Measurements from ENCODE around the gene STAT3.
"Not testable (repeated sequence)": the region's sequence is repeated elsewhere in the genome, so short reads cannot be mapped to it uniquely, and the experiment has no call there.

Gene STAT3

DNA sequence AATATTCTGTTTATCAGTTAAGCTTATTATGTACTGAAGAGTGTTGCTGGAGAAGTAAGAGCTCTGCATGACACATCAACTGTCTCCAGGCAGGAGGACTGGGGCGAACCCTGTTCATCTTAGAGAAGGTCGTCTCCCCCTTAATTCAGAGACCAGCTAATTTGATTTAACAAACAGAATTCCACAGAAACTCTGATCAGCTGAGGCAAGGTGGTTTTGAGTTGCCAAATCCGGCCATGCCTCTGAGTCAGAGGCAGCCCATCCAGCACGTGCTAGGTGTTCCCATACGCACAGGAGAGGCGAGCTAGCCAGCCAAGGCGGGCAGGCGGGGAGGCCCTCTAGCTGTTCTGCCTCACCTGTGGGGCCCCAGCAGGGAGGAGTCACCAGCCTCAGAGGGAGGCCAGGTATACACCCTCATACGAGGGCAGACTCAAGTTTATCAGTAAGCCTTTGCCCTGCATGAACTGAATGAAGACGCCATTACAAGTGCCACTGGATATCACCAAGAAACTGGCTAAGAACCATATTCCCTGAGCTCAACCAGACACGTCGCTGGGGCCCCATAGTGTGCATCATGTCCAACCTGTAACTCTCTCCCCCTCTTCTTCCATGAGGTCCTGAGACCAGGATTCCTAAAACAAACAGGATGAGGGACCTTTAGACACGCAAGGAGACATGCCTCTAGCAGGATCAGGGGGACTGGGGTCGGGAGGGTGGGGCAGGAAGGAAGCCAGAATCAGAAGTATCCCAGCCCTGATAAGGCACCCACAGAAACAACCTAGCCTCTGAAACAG, 74.3 kb downstream of the STAT3 start:
- DNase-seq = no peak

DNA sequence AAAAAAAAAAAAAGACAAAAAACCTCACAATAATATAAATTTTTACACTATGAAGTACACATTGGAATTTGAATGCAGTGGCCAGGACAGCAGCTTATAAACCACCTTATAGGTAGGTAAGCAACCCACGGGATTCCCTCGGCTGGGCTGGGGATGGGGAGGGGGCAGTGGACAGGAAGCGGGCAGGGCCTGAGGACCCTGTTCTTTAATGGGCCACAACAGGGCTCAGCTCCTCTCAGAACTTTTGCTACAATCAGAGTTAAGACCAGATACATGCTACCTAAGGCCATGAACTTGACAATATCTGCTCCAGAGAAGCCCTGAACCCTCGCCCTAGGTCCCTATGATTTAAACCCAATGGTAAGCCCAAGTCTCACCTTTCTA, 74.9 kb downstream of the STAT3 start:
- no peak for DNase-seq

DNA sequence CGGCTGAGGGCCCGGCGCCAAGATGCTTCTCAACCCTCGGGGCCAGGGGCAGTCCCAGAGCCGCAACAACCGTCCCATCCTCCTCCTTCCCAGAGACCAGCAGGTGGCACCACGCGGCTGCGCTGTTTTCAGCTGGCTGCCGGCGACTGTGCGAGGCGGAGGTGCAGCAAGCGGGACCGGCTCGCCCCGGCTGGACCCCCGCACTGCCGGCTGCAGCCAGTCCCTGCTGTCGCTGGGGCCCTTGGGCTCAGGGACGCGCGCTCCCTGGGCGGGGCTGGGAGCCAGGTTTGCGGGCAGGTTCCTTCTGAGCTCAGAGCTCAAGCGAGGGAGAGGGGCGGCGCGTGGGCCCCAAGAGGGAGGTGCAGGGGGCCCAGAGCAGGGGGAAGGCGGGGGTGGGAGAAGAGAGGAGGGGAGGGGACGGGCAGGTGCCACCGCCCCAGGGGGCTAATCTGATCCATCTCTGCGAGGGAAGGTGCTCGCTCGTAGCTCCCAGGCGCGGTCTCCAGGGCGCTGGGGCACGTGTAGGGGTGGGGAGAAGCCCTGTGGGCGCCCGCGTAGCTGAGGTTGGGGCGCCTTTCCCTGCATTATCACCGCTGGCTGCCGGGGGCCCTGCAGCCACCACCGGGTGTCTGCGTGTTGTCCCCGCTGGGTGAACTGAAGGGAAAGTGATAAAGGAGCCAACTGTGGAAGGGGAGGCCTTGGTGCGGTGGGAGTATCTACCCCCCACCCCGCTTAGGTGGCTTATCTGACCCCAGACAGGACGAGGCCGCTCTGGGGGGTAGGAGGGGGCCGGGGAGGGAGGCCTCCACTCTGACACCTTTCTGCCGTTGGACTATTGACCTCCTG, 75.7 kb downstream of the STAT3 start:
- peak; percentile 67 for DNase-seq

DNA sequence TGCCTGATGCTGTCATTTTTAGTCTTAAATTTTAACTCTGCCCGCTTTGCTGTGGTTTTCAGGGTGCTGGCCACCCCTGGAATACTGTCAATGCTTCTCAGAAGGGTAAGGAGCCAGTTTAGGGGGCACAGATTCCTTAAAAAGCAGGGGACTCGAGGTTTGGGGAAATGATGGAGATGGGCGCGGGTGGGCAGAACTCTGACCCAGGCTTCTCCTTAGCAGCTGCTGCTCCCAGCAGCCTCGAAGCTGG, 76.3 kb downstream of the STAT3 start:
- DNase-seq = no peak

DNA sequence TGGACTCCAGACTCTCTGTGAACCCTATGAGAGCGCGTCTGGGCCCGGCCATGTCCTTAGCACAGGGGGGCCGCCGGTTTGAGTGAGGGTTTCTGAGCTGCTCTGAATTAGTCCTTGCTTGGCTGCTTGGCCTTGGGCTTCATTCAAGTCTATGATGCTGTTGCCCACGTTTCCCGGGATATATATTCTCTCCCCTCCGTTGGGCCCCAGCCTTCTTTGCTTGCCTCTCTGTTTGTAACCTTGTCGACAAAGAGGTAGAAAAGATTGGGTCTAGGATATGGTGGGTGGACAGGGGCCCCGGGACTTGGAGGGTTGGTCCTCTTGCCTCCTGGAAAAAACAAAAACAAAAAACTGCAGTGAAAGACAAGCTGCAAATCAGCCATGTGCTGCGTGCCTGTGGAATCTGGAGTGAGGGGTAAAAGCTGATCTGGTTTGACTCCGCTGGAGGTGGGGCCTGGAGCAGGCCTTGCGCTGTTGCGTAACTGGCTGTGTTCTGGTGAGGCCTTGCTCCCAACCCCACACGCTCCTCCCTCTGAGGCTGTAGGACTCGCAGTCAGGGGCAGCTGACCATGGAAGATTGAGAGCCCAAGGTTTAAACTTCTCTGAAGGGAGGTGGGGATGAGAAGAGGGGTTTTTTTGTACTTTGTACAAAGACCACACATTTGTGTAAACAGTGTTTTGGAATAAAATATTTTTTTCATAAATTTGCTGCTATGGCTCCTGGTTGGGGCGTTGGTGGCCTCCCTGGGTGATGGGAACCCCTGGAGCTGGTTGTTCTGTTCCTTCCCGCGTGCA, 76.8 kb downstream of the STAT3 start:
- no peak for DNase-seq

DNA sequence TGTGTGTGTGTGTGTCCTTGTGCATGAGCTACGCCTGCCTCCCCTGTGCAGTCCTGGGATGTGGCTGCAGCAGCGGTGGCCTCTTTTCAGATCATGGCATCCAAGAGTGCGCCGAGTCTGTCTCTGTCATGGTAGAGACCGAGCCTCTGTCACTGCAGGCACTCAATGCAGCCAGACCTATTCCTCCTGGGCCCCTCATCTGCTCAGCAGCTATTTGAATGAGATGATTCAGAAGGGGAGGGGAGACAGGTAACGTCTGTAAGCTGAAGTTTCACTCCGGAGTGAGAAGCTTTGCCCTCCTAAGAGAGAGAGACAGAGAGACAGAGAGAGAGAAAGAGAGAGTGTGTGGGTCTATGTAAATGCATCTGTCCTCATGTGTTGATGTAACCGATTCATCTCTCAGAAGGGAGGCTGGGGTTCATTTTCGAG, 77.4 kb downstream of the STAT3 start:
- DNase-seq = no peak

DNA sequence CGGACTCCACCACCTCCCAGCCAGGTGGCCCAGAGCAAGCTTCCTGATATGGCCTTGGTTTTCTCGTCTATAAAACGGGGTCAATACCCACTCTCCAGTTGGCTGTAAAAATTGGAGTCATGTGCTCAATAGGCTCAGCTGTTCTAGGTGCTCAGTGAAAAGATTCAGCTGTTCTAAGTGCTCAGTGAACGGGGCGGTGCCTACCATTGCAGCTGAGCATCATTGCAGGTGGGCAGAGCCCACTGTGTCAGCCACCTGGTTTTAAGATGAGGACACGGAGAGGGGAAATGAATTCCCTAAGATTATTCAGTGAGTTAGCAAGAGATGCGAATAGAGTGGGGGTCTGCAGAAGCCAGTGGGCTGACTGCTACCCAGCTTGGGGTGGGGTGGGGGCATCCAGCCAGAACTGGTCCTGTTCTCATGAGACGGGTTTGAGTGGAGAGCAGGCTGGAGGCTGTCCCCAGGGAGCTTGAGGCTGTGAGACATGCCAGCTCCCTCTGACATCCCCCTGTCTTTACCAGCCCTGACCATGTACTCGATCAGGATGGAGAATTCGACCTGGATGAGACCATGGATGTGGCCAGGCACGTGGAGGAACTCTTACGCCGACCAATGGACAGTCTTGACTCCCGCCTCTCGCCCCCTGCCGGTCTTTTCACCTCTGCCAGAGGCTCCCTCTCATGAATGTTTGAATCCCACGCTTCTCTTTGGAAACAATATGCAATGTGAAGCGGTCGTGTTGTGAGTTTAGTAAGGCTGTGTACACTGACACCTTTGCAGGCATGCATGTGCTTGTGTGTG, 78.1 kb downstream of the STAT3 start:
- DNase-seq = no peak

DNA sequence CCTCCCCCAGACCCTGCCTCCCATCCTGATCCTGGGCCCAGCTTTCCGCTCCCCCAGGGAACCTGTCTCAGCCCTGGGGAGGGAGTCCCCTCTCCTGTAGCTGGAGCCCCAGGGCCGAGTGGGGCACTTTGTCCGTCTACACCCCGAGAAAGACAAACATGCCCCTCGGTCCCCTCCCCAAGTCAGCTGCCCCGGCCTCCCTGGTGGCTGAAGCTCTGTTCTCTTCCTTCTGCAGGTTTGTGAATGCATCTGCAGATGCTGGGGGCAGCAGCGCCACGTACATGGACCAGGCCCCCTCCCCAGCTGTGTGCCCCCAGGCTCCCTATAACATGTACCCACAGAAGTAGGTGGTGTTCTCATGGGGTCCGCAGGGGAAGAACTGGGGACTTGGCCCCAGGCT, 79.1 kb downstream of the STAT3 start:
- no peak for DNase-seq

DNA sequence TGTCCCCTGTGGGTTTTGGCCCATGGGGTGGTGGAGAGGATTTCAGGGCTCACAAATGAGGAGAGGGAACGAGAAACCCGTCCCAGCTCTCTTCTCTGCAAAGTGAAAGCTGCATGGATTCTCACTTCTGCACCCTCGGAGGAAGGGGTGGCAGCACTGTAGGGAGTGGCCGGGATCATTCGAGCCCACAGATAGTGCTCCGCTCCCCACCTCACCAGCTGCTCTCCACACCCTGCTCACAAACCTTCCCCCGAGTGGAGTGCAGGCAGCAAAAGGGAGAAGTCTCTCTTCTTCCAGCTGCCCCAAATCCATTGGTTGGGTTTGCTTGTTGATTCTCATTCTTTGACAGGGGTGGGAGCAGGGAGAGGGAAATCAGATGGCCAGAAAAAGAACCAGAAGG, 79.8 kb downstream of the STAT3 start:
- DNase-seq = no peak

DNA sequence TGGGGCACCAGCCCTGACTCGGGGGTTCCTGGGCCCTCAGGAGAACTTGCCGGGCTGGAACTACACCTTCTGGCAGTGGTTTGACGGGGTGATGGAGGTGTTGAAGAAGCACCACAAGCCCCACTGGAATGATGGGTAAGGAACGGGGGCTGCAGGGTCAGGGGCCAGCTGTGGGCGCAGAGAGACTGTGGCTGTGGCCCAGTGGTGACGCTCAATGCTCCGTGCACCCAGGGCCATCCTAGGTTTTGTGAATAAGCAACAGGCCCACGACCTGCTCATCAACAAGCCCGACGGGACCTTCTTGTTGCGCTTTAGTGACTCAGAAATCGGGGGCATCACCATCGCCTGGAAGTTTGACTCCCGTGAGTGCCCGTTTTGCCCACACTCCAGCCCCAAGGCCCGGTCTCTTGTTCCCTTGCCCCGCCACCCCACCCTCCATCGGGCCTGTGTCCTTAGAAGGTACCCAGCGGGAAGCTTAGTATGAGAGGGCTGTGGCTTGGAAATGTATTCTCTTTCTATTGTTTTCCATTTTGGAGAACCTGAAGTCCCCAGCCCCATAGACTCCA, 80.8 kb downstream of the STAT3 start:
- DNase-seq = no peak

DNA sequence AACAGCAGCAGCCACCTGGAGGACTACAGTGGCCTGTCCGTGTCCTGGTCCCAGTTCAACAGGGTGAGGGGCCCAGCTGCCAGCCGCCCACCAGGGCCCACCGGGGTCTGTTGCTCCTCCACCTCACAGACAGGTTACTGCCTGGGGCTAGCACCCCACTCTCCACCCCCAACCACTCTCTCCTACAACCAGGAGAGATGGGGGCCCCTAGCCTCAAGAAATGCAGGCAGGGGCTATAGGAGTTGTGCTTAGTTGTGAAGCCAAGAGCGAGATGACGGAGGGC, 81.9 kb downstream of the STAT3 start:
- DNase-seq = no peak

DNA sequence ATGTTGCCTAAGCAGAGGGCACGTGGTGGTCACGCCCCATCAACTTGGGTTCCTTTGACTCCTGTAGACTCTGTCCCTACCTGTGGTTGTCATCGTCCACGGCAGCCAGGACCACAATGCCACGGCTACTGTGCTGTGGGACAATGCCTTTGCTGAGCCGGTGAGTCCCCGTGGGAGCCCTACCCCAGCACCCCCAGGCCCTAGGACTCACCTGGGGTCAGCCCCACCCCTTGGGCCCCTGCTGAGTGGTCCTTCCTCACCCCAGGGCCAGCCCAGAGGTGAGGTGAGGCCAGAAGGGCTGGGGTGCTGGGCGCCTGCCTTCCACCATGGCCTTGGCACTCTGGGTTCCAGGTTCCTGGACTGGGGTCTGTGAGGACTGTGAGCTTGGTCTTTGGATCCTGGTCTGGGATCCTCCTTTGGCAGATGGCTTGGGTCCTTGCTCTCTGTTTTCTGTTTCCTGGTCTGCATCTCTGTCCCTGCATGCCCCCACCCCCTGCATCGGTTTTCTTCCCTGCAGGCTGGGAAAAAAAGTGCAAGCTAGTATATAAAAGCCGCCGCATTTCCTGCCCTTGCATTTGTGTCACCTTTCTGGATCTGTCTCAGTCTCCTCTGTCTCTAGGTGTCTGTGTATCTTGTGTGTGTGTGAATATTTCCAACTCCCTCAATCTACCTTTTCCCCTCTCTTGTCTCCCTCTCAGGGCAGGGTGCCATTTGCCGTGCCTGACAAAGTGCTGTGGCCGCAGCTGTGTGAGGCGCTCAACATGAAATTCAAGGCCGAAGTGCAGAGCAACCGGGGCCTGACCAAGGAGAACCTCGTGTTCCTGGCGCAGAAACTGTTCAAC, 82.5 kb downstream of the STAT3 start:
- DNase-seq = no peak

DNA sequence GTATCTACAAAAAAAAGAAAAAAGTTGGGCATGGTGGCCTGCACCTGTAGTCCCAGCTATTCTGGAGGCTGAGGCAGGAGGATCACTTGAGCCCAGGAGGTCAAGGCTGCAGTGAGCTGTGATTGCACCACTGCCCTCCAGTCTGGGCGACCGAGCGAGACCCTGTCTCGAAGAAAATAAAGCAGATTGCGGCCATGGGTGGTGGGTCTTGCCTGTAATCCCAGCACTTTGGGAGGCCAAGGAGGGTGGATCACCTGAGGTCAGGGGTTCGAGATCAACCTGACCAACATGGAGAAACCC, 83.3 kb downstream of the STAT3 start:
- DNase-seq = not testable (repeated sequence)

DNA sequence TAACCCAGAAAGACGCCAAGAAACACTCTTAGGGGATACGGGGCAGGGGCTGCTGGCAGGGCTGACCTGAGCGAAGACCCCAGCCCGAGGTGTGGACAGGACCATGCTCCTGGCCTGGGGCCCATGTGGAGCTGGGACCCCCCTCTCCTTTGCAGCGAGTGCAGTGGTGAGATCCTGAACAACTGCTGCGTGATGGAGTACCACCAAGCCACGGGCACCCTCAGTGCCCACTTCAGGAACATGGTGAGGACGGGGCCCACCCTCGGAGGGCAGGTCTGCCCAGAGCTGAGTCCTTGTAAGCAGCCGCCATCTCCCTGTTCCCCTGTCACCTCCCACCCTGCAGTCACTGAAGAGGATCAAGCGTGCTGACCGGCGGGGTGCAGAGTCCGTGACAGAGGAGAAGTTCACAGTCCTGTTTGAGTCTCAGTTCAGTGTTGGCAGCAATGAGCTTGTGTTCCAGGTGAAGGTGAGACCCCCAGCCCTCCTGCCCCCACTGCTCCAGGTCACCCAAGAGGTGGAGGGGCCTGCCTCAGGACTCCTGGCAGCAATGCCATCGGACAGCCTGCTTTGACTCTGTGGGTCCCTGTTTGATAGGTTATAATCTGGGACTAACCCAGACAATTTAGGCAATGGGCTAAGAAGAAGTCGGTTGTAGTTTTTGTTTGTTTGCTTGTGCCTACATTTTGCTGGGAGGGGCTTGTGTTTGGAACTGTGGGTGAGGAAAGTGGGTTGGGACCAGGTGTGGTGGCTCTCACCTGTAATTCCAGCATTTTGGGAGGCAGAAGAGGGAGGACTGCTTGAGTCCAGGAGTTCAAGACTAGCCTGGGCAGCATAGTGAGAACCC, 83.8 kb downstream of the STAT3 start:
- no peak for DNase-seq

DNA sequence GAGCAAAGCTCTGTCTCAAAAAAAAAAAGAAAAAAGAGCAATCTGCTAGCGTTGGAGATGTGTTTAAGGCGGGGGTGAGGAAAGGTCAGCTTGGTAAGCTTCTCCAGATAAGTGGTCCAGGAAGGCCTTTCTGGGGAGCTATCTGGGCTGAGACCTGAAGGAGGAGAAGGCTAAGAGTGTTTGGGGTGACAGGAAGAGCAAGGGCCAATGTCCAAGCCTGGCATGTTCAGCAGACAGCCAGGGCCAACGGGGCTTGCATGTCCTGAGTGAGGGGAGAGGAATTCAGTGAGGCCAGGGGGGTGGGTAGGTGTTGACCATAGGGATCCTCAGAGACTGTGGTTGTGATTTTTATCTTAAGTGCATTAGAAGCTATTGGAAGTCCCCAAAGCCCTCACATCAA, 84.5 kb downstream of the STAT3 start:
- no peak for DNase-seq

DNA sequence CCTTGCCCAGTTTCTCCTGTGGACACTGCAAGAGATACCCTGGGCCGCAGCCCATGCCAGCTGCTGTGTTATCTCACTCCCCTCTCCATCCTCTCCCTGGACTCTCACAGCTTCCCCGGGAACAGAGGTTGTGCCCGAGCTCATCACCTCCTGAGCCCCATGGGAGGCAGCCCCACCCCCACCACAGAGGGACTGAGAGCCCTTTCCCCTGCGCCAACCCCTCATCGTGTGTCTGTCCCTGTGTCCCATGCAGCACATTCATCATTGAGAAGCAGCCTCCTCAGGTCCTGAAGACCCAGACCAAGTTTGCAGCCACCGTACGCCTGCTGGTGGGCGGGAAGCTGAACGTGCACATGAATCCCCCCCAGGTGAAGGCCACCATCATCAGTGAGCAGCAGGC, 87.2 kb downstream of the STAT3 start:
- no peak for DNase-seq

DNA sequence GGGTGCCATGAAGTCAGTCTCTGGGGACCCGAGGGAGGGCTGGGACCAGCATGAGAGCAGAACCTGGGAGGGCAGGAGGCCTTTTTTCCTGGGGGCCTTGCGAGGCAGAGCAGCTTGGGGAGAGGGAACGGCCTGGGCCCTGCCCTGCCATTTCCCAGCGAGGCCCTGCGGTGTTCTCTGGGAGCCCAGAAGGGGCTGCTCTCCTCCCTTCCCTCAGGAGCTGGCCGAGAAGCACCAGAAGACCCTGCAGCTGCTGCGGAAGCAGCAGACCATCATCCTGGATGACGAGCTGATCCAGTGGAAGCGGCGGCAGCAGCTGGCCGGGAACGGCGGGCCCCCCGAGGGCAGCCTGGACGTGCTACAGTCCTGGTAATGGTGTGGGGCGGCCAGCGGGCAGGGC, 88.3 kb downstream of the STAT3 start:
- not testable (repeated sequence) for DNase-seq

DNA sequence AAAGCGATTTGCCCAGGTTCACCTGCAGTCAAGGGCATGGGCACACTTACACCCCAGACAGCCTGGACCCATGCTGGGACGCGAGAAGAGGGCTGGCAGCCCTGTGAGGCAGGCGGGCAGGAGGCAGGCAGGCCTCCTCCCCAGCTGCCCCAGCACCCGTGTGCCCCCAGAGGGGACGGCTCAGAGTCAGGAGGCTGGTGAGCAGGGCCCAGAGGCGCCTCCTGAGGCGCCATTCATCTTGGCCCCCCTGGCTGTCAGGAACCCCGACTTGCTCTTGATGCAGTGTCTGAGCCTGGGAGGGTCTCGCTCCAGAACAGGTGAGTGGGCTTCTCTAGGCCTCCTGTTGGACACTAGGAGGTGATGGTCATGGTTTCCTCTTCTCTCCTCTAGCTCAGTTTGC, 88.9 kb downstream of the STAT3 start:
- DNase-seq = not testable (repeated sequence)

DNA sequence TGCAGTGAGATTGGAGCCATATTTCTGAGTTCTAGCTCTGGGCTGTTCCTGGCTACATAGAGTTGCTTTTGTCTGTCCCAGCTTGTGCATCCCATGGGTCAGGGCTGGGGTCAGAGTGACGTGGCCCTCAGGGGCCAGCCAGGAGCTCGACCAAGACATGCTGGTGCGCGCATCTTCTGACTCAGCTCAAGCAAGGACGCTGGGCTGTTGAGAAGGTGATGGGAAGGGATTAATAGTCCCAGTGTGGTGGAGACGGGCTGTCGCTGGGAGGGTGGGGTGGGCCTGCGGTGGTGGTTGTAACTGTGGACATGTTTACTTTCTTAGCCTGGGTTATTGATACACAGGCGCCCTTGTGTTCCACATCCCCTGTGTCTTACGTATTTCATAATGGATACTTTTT, 90.5 kb downstream of the STAT3 start:
- DNase-seq = not testable (repeated sequence)

DNA sequence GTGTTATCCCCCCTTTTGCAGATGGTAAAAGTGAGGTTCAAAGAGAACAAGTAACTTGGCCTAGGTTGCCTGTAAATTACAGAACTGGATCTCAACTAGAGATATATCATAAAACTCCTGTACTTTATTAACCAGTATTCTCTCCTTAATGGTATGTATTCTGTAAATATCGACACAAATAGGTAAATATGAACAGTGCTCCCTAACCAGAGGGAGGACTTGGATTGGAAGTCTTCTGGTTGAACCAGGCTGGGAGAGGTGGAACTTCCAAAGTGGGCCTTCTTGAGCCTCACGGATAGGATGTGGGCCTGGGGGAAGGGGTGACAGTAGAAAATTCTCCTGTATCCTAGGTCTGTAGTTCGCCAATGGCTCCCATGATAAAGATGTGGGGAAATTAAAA, 92.2 kb downstream of the STAT3 start:
- DNase-seq = no peak

All from effector CD8-positive, alpha-beta T cell (primary cell).